ENCODE data around the gene PHF12. TPM values are rescaled to one million over a fixed set of nuclear protein-coding genes. Genes with fewer than 3 reads are reported as not detected.

The PHF12 gene
- total RNA-seq, 1 donor from 2014 or later = 56.1 TPM

DNA sequence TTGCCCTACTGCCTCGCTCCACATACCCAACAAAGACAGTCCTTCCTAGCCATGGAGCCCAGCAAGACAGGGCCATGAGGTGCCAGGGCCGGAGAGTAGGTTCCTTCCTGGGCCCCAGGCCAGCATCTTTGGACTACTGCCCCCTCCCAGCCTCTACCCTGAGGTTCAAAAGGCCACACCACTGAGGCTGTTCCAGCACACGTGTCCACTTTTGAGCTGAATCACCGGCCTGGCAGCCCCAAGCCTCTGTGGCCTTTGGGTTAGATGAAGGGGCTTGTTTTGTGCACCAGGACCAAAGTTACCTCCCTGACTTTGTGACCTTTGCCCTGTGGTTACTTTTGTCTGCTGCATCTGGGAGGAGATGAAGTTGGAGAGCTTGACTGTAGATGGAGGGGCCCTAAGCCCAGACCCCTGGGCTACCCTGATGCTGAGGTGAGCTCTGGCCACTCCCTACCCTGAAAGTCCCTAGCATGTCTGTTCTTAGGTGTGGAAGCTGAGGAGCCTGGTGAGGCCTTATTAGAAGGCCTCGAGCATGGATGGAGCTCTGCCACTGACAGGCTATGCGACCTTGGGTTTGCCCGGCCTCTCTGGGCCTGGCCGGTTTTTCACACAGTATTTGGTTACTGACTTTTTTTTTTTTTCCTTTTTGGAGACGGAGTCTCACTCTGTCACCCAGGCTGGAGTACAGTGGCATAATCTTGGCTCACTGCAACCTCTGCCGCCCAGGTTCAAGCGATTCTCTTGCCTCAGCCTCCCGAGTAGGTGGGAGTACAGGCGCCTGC, 42.5 kb upstream of the PHF12 start:
- H3K9me3 Mint-ChIP-seq (ENCODE audit: unreplicated experiment) = no peaks in the 10 kb centered on the region
- TF ChIP-seq, protein P1, sequence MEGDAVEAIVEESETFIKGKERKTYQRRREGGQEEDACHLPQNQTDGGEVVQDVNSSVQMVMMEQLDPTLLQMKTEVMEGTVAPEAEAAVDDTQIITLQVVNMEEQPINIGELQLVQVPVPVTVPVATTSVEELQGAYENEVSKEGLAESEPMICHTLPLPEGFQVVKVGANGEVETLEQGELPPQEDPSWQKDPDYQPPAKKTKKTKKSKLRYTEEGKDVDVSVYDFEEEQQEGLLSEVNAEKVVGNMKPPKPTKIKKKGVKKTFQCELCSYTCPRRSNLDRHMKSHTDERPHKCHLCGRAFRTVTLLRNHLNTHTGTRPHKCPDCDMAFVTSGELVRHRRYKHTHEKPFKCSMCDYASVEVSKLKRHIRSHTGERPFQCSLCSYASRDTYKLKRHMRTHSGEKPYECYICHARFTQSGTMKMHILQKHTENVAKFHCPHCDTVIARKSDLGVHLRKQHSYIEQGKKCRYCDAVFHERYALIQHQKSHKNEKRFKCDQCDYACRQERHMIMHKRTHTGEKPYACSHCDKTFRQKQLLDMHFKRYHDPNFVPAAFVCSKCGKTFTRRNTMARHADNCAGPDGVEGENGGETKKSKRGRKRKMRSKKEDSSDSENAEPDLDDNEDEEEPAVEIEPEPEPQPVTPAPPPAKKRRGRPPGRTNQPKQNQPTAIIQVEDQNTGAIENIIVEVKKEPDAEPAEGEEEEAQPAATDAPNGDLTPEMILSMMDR (IDR thresholded peaks at IDR 0.05; ENCODE audit: unreplicated experiment) = no peak
- peaks cover 10% of the 10 kb centered on the region for H3K27me3 Mint-ChIP-seq (ENCODE audit: unreplicated experiment)
- H3K27ac Mint-ChIP-seq (ENCODE audit: unreplicated experiment) = no peak overlapping the region
- no peak overlapping the region for H3K4me3 Mint-ChIP-seq (ENCODE audit: unreplicated experiment)
- no peaks in the 10 kb centered on the region for H3K36me3 Mint-ChIP-seq (ENCODE audit: low read depth, unreplicated experiment)
- DNase-seq (ENCODE audit: low spot score) = no peak
- no peaks in the 10 kb centered on the region for H3K4me1 Mint-ChIP-seq (ENCODE audit: unreplicated experiment)

DNA sequence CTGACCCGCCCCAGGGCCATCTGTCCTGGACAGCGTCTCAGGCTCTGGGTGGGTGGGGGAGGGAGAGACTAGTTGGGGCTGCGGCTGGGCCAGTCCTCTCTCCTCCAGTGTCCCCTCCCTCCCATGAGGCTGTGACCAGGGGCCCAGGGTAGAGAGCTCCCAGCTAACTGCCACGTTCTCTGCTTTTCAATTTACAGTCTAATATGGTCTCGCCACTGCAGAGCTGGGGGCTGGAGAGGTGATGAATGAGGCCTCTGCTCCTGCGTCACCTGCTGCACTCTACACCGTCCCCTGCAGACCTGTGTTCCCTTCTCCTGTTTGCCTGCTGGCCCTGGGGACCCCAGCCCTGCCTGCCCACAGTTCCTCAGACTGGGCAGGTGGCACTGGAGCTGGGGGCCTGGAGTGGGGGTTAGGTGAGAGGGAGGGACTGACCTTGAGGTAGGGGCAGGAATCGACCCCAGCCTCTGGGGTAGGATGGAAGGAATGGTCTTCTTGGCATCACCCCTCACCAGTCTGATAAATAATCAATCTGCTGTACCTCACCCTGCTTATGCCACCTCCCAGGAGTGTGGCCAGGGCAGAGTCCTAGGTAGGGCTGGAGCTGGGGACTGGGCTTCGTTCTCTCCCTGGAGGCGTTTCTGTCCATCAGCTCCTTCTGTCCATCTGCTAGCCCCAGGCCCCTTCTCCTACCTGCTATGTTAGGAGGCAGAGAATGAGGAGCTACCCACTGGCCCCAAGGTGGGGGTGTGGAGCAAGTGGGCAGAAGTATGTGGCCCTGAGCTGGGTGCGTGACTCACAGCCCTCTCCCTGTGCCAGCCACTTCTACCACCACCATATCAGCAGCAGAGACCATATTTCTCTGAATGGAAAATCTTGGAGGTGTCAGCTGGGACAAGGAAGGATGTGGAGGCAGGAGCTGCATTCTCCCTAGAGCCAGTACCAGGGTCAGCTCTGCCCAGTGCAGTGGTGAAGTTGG, 41.6 kb upstream of the PHF12 start:
- no peaks in the 10 kb centered on the region for H3K36me3 Mint-ChIP-seq (ENCODE audit: low read depth, unreplicated experiment)
- TF ChIP-seq, protein P1 (IDR thresholded peaks at IDR 0.05; ENCODE audit: unreplicated experiment) = no peak
- no peak overlapping the region for H3K4me3 Mint-ChIP-seq (ENCODE audit: unreplicated experiment)
- H3K27ac Mint-ChIP-seq (ENCODE audit: unreplicated experiment) = no peak overlapping the region
- H3K4me1 Mint-ChIP-seq (ENCODE audit: unreplicated experiment) = no peaks in the 10 kb centered on the region
- H3K27me3 Mint-ChIP-seq (ENCODE audit: unreplicated experiment) = peaks cover 9% of the 10 kb centered on the region
- no peaks in the 10 kb centered on the region for H3K9me3 Mint-ChIP-seq (ENCODE audit: unreplicated experiment)
- DNase-seq (ENCODE audit: low spot score) = no peak

DNA sequence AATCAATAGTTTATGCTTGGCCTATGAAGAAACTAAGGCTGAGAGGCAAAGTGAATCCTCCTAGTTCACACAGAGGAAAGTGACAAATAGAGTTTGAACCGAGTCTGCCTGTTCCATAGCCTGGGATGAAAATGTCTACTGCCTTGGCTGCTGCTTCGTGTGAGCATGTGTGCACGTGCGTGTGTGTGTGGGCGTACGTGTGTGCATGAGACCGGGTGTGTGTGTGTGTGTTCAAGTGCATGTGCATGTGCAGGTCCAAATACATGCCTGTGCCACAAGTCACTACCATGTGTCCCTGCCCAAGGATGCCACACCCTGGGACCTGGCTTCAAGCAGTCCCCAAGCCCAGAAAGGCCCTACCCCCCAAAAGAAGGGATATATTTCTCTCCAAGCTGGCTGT, 40.9 kb upstream of the PHF12 start:
- no peak for DNase-seq (ENCODE audit: low spot score)
- Mint-ChIP-seq H3K4me3 (ENCODE audit: unreplicated experiment) (no peak overlapping the region), H3K27ac (ENCODE audit: unreplicated experiment) (no peak overlapping the region), H3K9me3 (ENCODE audit: unreplicated experiment) (no peaks in the 10 kb centered on the region), H3K36me3 (ENCODE audit: low read depth, unreplicated experiment) (no peaks in the 10 kb centered on the region), H3K27me3 (ENCODE audit: unreplicated experiment) (peaks cover 6% of the 10 kb centered on the region), H3K4me1 (ENCODE audit: unreplicated experiment) (no peaks in the 10 kb centered on the region)
- TF ChIP-seq, protein P1 (IDR thresholded peaks at IDR 0.05; ENCODE audit: unreplicated experiment) = no peak

DNA sequence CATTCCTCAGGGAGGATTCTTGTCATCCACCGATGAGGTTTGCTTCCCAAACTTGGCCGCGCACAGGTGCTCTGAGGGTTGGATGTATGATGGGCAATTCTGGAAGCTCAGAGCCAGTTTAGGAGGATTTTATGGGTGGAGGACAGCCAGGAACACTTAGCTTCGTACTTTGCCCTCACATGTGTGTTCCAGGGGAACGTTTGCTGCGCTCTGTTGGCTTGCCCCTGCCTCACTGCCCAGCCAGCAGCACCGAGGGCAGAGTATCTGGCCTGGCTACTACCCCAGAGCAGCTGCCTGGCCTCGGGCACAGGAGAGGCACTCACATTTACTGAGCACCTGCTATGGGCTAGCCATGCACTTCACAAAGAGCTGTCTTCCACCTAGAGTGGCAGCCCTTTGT, 40.5 kb upstream of the PHF12 start:
- DNase-seq (ENCODE audit: low spot score) = no peak
- Mint-ChIP-seq H3K9me3 (ENCODE audit: unreplicated experiment) (no peaks in the 10 kb centered on the region), H3K36me3 (ENCODE audit: low read depth, unreplicated experiment) (no peaks in the 10 kb centered on the region), H3K4me3 (ENCODE audit: unreplicated experiment) (no peak overlapping the region), H3K4me1 (ENCODE audit: unreplicated experiment) (no peaks in the 10 kb centered on the region), H3K27ac (ENCODE audit: unreplicated experiment) (no peak overlapping the region), H3K27me3 (ENCODE audit: unreplicated experiment) (peaks cover 6% of the 10 kb centered on the region)
- TF ChIP-seq, protein P1 (IDR thresholded peaks at IDR 0.05; ENCODE audit: unreplicated experiment) = no peak

Measured in endothelial cell (in vitro differentiated cells).